PFSK-1 (cell line): Measurements from ENCODE around the gene LRRC55.

Experiments
- FOXP2 ChIP-seq: optimal IDR thresholded peaks from 2 replicates; pipeline ENCODE3; 2011; ENCODE audit warnings: borderline replicate concordance, control low read depth, inconsistent platforms; ENCODE audit not compliant: insufficient read depth; ENCODE audit errors: extremely low read length, extremely low read depth
- POLR2AphosphoS5 ChIP-seq: IDR thresholded peaks from 2 replicates; pipeline ENCODE4 v1.6.1; 2012; ENCODE audit warnings: low read depth, mild to moderate bottlenecking, control low read depth, low read length, moderate library complexity
- SIN3A ChIP-seq: IDR thresholded peaks from 2 replicates; pipeline ENCODE4 v1.6.1; 2012; ENCODE audit warnings: mild to moderate bottlenecking, low read length, moderate library complexity, borderline replicate concordance; ENCODE audit not compliant: insufficient read depth
- TAF1 ChIP-seq: IDR thresholded peaks from 2 replicates; pipeline ENCODE4 v1.6.1; 2012; ENCODE audit warnings: low read length, control low read depth, borderline replicate concordance; ENCODE audit not compliant: insufficient read depth
- TF ChIP-seq, protein P1 (sequence below), 2 experiments: IDR thresholded peaks; 2 replicates each; pipeline versions ENCODE4 v1.6.1 to v1.8.0; 2011 to 2012; ENCODE audit warnings: low read depth in 2 of 2, low read length in 2 of 2, control low read depth in 1 of 2, inconsistent platforms in 1 of 2, mild to moderate bottlenecking in 1 of 2, moderate library complexity in 1 of 2; ENCODE audit not compliant: insufficient read depth in 1 of 2

Gene LRRC55

DNA sequence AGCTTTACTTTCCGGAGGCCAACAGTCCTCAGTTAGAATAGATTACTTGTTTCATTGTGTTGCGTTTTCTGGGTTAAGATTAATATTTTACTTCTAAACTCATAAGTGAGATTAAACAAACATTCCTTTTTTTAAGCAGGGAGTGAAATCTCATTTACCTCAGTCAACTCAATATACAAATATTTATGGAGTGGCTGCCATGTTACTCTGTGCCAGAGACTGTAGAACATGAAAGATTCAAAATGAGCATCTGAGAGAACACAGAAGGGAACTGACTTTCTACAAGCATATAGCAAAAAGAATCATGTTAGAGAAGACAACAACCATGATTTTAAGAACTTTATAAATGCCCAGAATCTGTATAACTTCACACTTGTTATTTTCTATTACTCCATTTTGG, 3.4 kb upstream of the LRRC55 start:
- TF ChIP-seq, protein P1, sequence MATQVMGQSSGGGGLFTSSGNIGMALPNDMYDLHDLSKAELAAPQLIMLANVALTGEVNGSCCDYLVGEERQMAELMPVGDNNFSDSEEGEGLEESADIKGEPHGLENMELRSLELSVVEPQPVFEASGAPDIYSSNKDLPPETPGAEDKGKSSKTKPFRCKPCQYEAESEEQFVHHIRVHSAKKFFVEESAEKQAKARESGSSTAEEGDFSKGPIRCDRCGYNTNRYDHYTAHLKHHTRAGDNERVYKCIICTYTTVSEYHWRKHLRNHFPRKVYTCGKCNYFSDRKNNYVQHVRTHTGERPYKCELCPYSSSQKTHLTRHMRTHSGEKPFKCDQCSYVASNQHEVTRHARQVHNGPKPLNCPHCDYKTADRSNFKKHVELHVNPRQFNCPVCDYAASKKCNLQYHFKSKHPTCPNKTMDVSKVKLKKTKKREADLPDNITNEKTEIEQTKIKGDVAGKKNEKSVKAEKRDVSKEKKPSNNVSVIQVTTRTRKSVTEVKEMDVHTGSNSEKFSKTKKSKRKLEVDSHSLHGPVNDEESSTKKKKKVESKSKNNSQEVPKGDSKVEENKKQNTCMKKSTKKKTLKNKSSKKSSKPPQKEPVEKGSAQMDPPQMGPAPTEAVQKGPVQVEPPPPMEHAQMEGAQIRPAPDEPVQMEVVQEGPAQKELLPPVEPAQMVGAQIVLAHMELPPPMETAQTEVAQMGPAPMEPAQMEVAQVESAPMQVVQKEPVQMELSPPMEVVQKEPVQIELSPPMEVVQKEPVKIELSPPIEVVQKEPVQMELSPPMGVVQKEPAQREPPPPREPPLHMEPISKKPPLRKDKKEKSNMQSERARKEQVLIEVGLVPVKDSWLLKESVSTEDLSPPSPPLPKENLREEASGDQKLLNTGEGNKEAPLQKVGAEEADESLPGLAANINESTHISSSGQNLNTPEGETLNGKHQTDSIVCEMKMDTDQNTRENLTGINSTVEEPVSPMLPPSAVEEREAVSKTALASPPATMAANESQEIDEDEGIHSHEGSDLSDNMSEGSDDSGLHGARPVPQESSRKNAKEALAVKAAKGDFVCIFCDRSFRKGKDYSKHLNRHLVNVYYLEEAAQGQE (IDR thresholded peaks at IDR 0.05; ENCODE audit: insufficient read depth in 1 of 2, low read depth in 2 of 2, low read length in 2 of 2) = no peak
- no peak for TF ChIP-seq FOXP2
- TF ChIP-seq TAF1 = no peak
- TF ChIP-seq POLR2AphosphoS5 = no peak
- no peak for TF ChIP-seq SIN3A

DNA sequence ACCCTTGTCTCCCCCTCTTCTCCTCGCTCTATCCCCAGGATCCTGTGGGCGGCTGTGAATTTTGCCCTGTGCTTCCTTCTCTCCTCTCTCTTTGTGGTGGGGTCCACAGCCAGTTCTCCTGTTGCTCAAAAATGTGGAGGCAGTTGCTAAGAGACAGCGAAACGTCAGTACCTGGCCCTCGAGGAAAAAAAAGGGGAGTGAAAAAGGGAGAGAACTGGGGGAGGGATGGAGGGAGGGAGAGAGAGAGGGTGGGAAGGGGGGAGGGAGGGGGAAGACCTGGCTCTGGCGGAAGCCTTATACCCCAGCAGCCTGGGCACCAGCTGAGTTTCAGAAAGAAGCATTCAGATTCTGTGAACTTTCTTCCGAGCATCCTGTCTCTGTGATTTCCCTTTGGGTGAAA, 2.1 kb upstream of the LRRC55 start:
- TF ChIP-seq TAF1 (no peak), SIN3A (no peak), POLR2AphosphoS5 (no peak), FOXP2 (no peak)
- TF ChIP-seq, protein P1 (IDR thresholded peaks at IDR 0.05; ENCODE audit: insufficient read depth in 1 of 2, low read depth in 2 of 2, low read length in 2 of 2) = no peak

DNA sequence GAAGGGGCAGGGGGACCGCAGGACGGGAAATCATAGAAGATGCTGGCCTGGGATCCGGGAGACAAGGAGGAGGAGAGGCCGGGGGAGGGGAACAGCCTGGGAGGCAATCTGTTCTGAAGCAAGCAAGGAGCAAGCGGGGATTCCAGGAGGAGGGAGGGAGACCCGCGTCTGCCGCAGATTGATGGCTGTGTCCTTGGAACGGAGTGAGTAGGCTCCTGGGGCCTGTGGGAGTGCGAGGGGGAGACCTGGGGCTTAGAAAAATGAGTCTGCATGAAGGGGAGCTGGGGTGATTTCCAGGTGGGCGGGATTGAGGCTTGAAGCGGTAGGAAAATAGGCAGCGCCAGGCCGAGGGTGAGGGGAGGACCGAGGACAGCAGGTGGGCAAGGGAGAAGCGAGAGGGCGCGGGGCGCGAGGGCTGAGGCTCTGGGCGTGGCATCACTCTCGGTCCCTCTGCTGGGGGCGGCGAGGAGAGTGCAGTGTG, 1.6 kb upstream of the LRRC55 start:
- TF ChIP-seq, protein P1 (IDR thresholded peaks at IDR 0.05; ENCODE audit: insufficient read depth in 1 of 2, low read depth in 2 of 2, low read length in 2 of 2) = no peak
- TF ChIP-seq SIN3A (no peak), TAF1 (no peak), FOXP2 (no peak), POLR2AphosphoS5 (no peak)

DNA sequence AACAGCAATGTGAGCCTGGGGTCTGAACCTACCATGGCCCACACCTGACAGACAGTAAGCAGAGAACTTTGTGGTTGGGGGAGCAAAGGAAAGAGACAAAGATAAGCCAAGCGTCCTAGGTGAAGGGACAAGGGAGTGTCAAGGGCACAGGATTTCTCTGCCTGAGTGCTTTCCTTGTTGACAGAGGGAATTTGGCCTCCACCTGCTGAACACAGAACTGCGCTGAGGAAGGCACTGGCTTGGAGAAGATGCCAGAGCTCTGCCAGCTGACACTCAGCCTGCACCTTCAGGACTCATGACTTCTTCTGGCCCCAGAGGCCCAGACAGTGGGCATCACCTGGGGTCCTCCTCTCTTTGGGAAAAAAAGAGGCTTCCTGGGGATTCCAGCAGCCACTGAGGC, 789 bp upstream of the LRRC55 start:
- TF ChIP-seq TAF1 (no peak), POLR2AphosphoS5 (no peak), SIN3A (no peak), FOXP2 (no peak)
- TF ChIP-seq, protein P1 (IDR thresholded peaks at IDR 0.05; ENCODE audit: insufficient read depth in 1 of 2, low read depth in 2 of 2, low read length in 2 of 2) = no peak

DNA sequence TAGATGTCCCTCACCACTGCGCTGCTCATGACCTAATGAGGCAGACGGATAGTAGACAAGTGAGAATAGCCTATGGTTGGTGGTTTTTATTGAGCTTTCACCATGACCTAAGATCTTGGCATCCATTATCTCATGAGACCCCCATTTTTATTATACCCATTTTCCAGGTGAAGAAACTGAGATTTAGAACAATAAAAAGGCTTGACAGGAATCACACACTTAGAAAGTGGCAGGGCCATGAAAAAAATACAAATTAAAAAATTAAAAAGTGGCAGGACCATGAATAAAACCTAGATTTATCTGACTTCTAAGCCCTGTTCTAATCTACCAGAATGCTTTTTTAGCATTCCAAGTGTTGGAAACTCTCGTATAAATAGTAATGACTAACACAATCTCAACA, 1.1 kb downstream of the LRRC55 start:
- TF ChIP-seq SIN3A (no peak), FOXP2 (no peak), TAF1 (no peak)
- TF ChIP-seq, protein P1 (IDR thresholded peaks at IDR 0.05; ENCODE audit: insufficient read depth in 1 of 2, low read depth in 2 of 2, low read length in 2 of 2) = no peak
